ENCODE measurements around the gene MRPL45. TPM values are rescaled to one million over a fixed set of nuclear protein-coding genes. Genes with fewer than 3 reads are reported as not detected.

Gene MRPL45
- total and polyA plus RNA-seq, 7 donors: 31.2 to 41.0 (median 35.8) TPM

GRCh38 chr17:38320482-38320881 is 23.5 kb downstream of the MRPL45 start:
- no peaks in the 10 kb centered on the region for H3K27me3 ChIP-seq
- H3K9me3 ChIP-seq: no peaks in the 10 kb centered on the region
- H3K4me3 ChIP-seq: no peak overlapping the region
- TF ChIP-seq POLR2AphosphoS5 (IDR thresholded peaks at IDR 0.05): no peak
- no peak for TF ChIP-seq CTCF (IDR thresholded peaks at IDR 0.05)
- no peak for TF ChIP-seq EP300 (IDR thresholded peaks at IDR 0.05)
- TF ChIP-seq POLR2A (IDR thresholded peaks at IDR 0.05): no peak
- intact Hi-C loops (cut with DNase I): no loop called here
- H3K27ac ChIP-seq: no peak overlapping the region
- no peak for DNase-seq
- H3K36me3 ChIP-seq: peaks cover 0 to 63% (median 13%) of the 10 kb centered on the region in 4 donors
- 89 to 92% methylated on average over 10 of the region's 10 CpGs for WGBS, 2 donors
- peaks cover 0 to 5% (median 0%) of the 10 kb centered on the region in 4 donors for H3K4me1 ChIP-seq

GRCh38 chr17:38322156-38322779 is 25.3 kb downstream of the MRPL45 start:
- H3K27me3 ChIP-seq: no peaks in the 10 kb centered on the region
- intact Hi-C loops (cut with DNase I): no loop called here
- peaks cover 0 to 50% (median 13%) of the 10 kb centered on the region in 4 donors for H3K36me3 ChIP-seq
- H3K4me1 ChIP-seq: peaks cover 0 to 5% (median 0%) of the 10 kb centered on the region in 4 donors
- no peaks in the 10 kb centered on the region for H3K9me3 ChIP-seq
- peak; percentile 76 for DNase-seq
- H3K4me3 ChIP-seq: no peak overlapping the region
- TF ChIP-seq POLR2AphosphoS5 (IDR thresholded peaks at IDR 0.05) (no peak), CTCF (IDR thresholded peaks at IDR 0.05) (peak in 1 of 4 experiments; percentile 88), EP300 (IDR thresholded peaks at IDR 0.05) (no peak), POLR2A (IDR thresholded peaks at IDR 0.05) (no peak)
- no peak overlapping the region for H3K27ac ChIP-seq
- 18 to 35% methylated on average over 8 of the region's 8 CpGs for WGBS, 2 donors

- H3K4me1 ChIP-seq: peaks cover 0 to 5% (median 0%) of the 10 kb centered on the region in 4 donors
- no peaks in the 10 kb centered on the region for H3K9me3 ChIP-seq
- intact Hi-C loops (cut with DNase I): no loop called here
- peaks cover 0 to 49% (median 13%) of the 10 kb centered on the region in 4 donors for H3K36me3 ChIP-seq
- no peak overlapping the region for H3K27ac ChIP-seq
- TF ChIP-seq POLR2AphosphoS5 (IDR thresholded peaks at IDR 0.05) (no peak), EP300 (IDR thresholded peaks at IDR 0.05) (no peak), POLR2A (IDR thresholded peaks at IDR 0.05) (no peak), CTCF (IDR thresholded peaks at IDR 0.05) (no peak)
- no peak overlapping the region for H3K4me3 ChIP-seq
- WGBS, 2 donors: 95 to 100% methylated on average over 1 of the region's 1 CpG
- H3K27me3 ChIP-seq: no peaks in the 10 kb centered on the region
- no peak for DNase-seq
These were observed 25.9 kb downstream of the MRPL45 start for GRCh38 chr17:38322897-38323296.

- Histone ChIP-seq H3K9me3 (no peaks in the 10 kb centered on the region), H3K36me3 (peaks cover 0 to 40% (median 12%) of the 10 kb centered on the region in 4 donors), H3K4me1 (peaks cover 0 to 5% (median 0%) of the 10 kb centered on the region in 4 donors), H3K27ac (peak overlapping the region in 1 of 4 donors; percentile 17), H3K4me3 (no peak overlapping the region), H3K27me3 (no peaks in the 10 kb centered on the region)
- no peak for DNase-seq
- intact Hi-C loops (cut with DNase I): no loop called here
- no peak for TF ChIP-seq CTCF (IDR thresholded peaks at IDR 0.05)
- no peak for TF ChIP-seq EP300 (IDR thresholded peaks at IDR 0.05)
- TF ChIP-seq POLR2A (IDR thresholded peaks at IDR 0.05): no peak
- no peak for TF ChIP-seq POLR2AphosphoS5 (IDR thresholded peaks at IDR 0.05)
- WGBS, 2 donors: 76 to 83% methylated on average over 3 of the region's 3 CpGs
These were observed 27.3 kb downstream of the MRPL45 start for GRCh38 chr17:38324141-38324697.

All from sigmoid colon (tissue), 7 donors.